Thoracic aorta (tissue), 2 donors: Measurements from ENCODE around the gene AK2. TPM values are rescaled to one million over a fixed set of nuclear protein-coding genes. Genes with fewer than 3 reads are reported as not detected.

ENCODE experiments used
- ATAC-seq: fragments of 150-250 bp; one replicate; pipeline ENCODE4 v1.8.0; 2017; ENCODE audit warnings: low read depth; ENCODE audit not compliant: insufficient number of reproducible peaks, low FRiP score
- DNase-seq: peaks from one replicate; pipeline ENCODE4 v3.0.0-alpha.2; 2020; ENCODE audit warnings: low spot score
- H3K27ac ChIP-seq, 2 donors: fragments of 200-600 bp; sonication (generic); 1 replicate in 1 of 2; 2 replicates in 1 of 2; pipeline ENCODE4 v1.5.1; 2016; ENCODE audit warnings: mild to moderate bottlenecking in 2 of 2, moderate library complexity in 2 of 2
- H3K27me3 ChIP-seq: fragments of 200-600 bp; sonication (generic); replicated peaks from 2 replicates; pipeline ENCODE4 v1.6.0; 2016; ENCODE audit warnings: mild to moderate bottlenecking; ENCODE audit not compliant: insufficient read depth
- H3K36me3 ChIP-seq: fragments of 200-600 bp; sonication (generic); one replicate; pipeline ENCODE4 v1.5.1; 2016
- H3K4me1 ChIP-seq, 2 donors: fragments of 200-600 bp; sonication (generic); 1 replicate in 1 of 2; 2 replicates in 1 of 2; pipeline versions ENCODE4 v1.5.1 to v1.6.0; 2016; ENCODE audit warnings: low read depth in 2 of 2, mild to moderate bottlenecking in 1 of 2; ENCODE audit not compliant: control insufficient read depth in 1 of 2
- H3K4me3 ChIP-seq: fragments of 200-600 bp; sonication (generic); 2 replicates; pipeline ENCODE4 v1.5.1; 2016; ENCODE audit warnings: mild to moderate bottlenecking
- H3K9me3 ChIP-seq: fragments of 200-600 bp; sonication (generic); 2 replicates; pipeline ENCODE4 v1.5.1; 2016
- total RNA-seq, 2 donors: library from RNA; depleted of rRNA; stranded (reverse); fragments of >200 nt; gene quantifications; one replicate each; pipeline versions ENCODE4 v1.1.0 to v1.2.3, GENCODE V29; 2016
- TF ChIP-seq, protein P1 (sequence below): fragments of 200-600 bp; sonication (generic); IDR thresholded peaks from one replicate; pipeline ENCODE4 v1.5.1; 2019; ENCODE audit warnings: antibody characterized with exemption

AK2 gene
- total RNA-seq, 2 donors from 2014 or later = 106 to 253 TPM

DNA sequence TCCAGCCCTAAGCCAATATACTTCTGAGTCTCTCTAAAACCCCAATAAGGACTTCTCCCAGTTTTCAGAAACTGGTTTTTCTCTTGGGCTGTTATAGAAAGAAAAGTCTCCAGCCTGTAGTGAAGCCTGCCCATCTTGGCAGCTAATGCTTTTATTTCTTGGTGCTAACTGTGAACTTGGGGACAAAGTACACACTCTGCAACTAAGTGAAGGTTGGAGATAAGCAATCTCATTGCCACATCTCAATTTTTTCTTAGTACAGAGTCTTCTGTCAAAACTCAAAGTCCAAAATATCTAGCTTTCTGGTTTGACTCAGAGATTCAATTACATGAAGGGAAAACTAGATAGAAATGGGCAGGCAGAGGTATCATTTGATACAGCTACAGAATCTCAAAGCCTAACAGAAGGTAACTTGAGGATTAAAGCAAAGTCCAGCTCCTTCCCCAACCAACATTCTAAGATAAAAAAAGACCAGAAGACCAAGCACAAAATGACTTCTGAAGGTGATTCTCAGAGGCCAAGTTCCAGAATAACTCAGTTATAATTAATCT, 14.0 kb downstream of the AK2 start:
- Histone ChIP-seq H3K9me3 (no peaks in the 10 kb centered on the region), H3K4me3 (no peak overlapping the region), H3K27ac (no peak overlapping the region), H3K27me3 (no peaks in the 10 kb centered on the region), H3K36me3 (peaks cover 35% of the 10 kb centered on the region), H3K4me1 (no peaks in the 10 kb centered on the region)
- TF ChIP-seq, protein P1, sequence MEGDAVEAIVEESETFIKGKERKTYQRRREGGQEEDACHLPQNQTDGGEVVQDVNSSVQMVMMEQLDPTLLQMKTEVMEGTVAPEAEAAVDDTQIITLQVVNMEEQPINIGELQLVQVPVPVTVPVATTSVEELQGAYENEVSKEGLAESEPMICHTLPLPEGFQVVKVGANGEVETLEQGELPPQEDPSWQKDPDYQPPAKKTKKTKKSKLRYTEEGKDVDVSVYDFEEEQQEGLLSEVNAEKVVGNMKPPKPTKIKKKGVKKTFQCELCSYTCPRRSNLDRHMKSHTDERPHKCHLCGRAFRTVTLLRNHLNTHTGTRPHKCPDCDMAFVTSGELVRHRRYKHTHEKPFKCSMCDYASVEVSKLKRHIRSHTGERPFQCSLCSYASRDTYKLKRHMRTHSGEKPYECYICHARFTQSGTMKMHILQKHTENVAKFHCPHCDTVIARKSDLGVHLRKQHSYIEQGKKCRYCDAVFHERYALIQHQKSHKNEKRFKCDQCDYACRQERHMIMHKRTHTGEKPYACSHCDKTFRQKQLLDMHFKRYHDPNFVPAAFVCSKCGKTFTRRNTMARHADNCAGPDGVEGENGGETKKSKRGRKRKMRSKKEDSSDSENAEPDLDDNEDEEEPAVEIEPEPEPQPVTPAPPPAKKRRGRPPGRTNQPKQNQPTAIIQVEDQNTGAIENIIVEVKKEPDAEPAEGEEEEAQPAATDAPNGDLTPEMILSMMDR = no peak
- ATAC-seq (no peak), DNase-seq (no peak)

DNA sequence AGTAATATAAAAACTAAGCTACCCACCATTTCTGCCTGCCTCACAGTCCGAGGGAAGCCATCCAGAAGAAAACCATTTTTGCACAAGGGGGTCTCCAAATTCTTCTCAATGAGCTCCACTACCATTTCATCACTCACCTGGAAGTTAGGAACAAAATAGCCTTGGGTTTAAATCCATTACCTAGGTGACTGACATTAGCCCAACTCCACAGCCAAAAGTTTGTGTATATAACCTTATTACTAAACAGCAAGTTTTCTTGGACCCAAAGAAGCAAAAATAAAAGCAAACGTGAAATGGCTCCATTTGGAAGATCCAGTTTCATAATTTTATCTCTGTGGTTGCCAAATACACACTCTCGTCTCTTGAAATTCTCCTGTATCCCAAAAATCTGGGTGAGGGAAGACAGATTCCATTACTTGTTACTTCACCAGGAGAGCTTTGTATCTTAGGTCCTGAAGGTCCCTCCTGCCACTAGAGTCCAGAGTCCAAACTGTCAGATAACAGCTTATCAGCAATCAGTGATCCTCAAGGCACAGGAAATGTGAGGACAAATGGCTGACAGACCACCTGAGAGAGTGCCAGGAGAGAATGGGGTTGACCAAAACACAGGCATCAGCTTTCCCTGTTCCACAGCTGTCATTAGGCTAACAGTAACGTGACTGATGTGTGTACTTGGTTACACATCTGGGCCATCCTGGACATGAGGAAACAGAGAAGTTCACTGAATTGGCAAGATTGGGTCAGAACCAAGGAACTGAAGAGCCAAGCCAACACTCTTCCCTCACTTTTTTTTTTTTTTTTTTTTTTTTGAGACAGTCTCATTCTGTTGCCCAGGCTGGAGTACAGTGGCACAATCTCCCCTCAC, 14.9 kb downstream of the AK2 start:
- Histone ChIP-seq H3K4me1 (no peaks in the 10 kb centered on the region), H3K9me3 (no peaks in the 10 kb centered on the region), H3K27me3 (no peaks in the 10 kb centered on the region), H3K27ac (no peak overlapping the region), H3K36me3 (peaks cover 42% of the 10 kb centered on the region), H3K4me3 (no peak overlapping the region)
- ATAC-seq (no peak), DNase-seq (no peak)
- TF ChIP-seq, protein P1 = no peak

DNA sequence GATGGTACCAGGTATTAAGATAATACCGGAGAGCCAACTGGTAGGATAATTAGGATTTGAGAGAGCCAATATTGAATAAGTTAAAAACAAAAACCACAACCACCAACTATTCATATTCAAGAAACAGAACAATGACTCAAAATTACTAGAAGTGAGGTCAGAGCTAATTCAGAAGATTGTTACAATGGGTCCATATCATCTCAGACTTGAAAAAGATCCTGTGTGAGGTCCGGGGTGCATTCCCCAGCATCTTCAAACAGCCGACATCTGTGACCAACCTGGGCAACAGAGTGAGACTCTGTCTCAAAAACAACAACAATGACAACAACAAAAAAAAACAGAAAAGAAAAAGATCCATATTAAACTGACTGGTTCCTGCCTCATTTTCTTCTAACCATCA, 18.6 kb downstream of the AK2 start:
- TF ChIP-seq, protein P1 = no peak

DNA sequence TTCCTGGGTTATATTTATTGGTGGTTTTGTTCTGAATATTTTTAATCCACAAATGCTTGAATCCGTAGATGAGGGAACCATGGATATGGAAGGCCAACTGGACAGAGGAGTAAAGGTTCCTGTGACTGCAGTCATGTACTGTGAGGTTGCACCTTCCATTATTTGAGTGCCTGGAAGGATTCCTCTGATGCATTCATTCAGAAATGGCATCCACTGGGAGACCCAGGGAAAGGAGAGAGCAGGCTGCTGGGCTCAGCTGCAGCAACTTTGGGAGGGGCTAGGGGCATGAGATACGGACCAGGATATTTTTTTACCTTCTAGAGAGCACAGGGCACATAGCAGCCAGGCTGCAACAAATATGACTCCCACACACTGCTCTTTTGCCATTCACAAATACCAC, 19.5 kb downstream of the AK2 start:
- TF ChIP-seq, protein P1 = no peak
- Histone ChIP-seq H3K36me3 (peaks cover 52% of the 10 kb centered on the region), H3K27ac (no peak overlapping the region), H3K9me3 (no peaks in the 10 kb centered on the region), H3K27me3 (no peaks in the 10 kb centered on the region), H3K4me1 (peaks cover 2 to 6% of the 10 kb centered on the region in 2 donors), H3K4me3 (no peak overlapping the region)
- no peak for DNase-seq
- ATAC-seq = no peak

More for the DNA sequence above, 18.6 kb downstream of the AK2 start:
- H3K27ac ChIP-seq = no peak overlapping the region
- H3K27me3 ChIP-seq = no peaks in the 10 kb centered on the region
- H3K4me3 ChIP-seq = no peak overlapping the region
- ATAC-seq (no peak), DNase-seq (no peak)
- H3K36me3 ChIP-seq = peaks cover 49% of the 10 kb centered on the region
- H3K9me3 ChIP-seq = no peaks in the 10 kb centered on the region
- no peaks in the 10 kb centered on the region for H3K4me1 ChIP-seq

DNA sequence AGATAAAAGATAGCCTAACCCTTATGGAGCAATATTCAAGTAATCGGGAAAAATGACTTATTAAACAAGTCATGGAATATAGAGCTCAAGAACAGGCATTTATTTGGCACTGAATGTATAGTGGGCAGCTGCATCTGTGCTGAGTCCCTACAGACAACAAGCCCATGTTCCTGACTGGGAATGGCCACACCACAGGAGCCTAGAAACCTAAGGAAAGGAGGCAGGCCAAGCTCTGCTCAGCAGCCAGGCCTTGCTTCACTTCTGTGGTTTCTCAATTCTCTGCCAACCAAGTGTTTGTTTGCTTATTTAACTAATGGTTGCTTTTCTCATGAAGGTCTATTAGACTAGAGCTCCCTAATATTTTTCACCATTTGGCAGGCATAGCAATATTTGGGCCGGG, 21.5 kb downstream of the AK2 start:
- H3K4me3 ChIP-seq = no peak overlapping the region
- H3K27me3 ChIP-seq = no peaks in the 10 kb centered on the region
- ATAC-seq (no peak), DNase-seq (no peak)
- H3K4me1 ChIP-seq = peaks cover 18 to 24% of the 10 kb centered on the region in 2 donors
- TF ChIP-seq, protein P1 = no peak
- H3K27ac ChIP-seq = no peak overlapping the region
- peaks cover 39% of the 10 kb centered on the region for H3K36me3 ChIP-seq
- H3K9me3 ChIP-seq = no peaks in the 10 kb centered on the region
